GM12864 (cell line): Measurements from ENCODE around the gene PHKB.

ENCODE experiments used
- DNase-seq: peaks from one replicate; pipeline ENCODE4 v3.0.0-alpha.2; 2011; ENCODE audit warnings: low read depth
- H3K4me3 ChIP-seq: 2 replicates; pipeline ENCODE4 v1.5.1; 2011; ENCODE audit warnings: mild to moderate bottlenecking, low read depth, low read length, control low read depth
- CTCF ChIP-seq: IDR thresholded peaks from 2 replicates; pipeline ENCODE4 v1.5.1; 2011; ENCODE audit warnings: low read depth, mild to moderate bottlenecking, moderate library complexity, low read length, control low read depth, inconsistent platforms; ENCODE audit errors: missing control alignments

Gene PHKB

GRCh38 chr16:47725188-47725695 is 264.1 kb downstream of the PHKB start:
- TF ChIP-seq CTCF, result no peak
- DNase-seq, result no peak
- H3K4me3 ChIP-seq, result no peak overlapping the region

- no peak overlapping the region for H3K4me3 ChIP-seq
- TF ChIP-seq CTCF, result no peak
- DNase-seq, result no peak
These were observed 265.0 kb downstream of the PHKB start for GRCh38 chr16:47726031-47726675.

GRCh38 chr16:47727131-47727530 is 266.0 kb downstream of the PHKB start:
- DNase-seq, result no peak

GRCh38 chr16:47728205-47728604 is 267.1 kb downstream of the PHKB start:
- no peak overlapping the region for H3K4me3 ChIP-seq
- TF ChIP-seq CTCF, result no peak
- peak; percentile 10 for DNase-seq

More at GRCh38 chr16:47727131-47727530, 266.0 kb downstream of the PHKB start:
- no peak for TF ChIP-seq CTCF
- no peak overlapping the region for H3K4me3 ChIP-seq

- no peak for TF ChIP-seq CTCF
- DNase-seq, result no peak
- no peak overlapping the region for H3K4me3 ChIP-seq
These were observed 268.6 kb downstream of the PHKB start for GRCh38 chr16:47729701-47730100.

- no peak for DNase-seq
- H3K4me3 ChIP-seq, result no peak overlapping the region
- no peak for TF ChIP-seq CTCF
These were observed 270.1 kb downstream of the PHKB start for GRCh38 chr16:47731252-47731651.

GRCh38 chr16:47732122-47732521 is 271.0 kb downstream of the PHKB start:
- no peak for TF ChIP-seq CTCF
- H3K4me3 ChIP-seq, result no peak overlapping the region
- no peak for DNase-seq
